CD4-positive, alpha-beta memory T cell (primary cell): ENCODE data around the gene PKD2. TPM values are rescaled to one million over a fixed set of nuclear protein-coding genes. Genes with fewer than 3 reads are reported as not detected.

Experiments used
- CTCF ChIA-PET: fragments of 350-600 bp; sonication (Branson Sonifier 250); formaldehyde crosslinking; loops from one replicate; lab custom pipeline; 2021; ENCODE audit warnings: inconsistent platforms; ENCODE audit not compliant: partially characterized antibody; lab: Charles Lee
- POLR2A ChIA-PET: fragments of 350-600 bp; sonication (Branson Sonifier 250); formaldehyde crosslinking; loops from one replicate; lab custom pipeline; 2021; ENCODE audit not compliant: partially characterized antibody; lab: Charles Lee
- DNase-seq, 5 donors: peaks; one replicate each; pipeline versions ENCODE4 v3.0.0 to v3.0.0-alpha.2; 2020 to 2022; ENCODE audit warnings: mixed read lengths in 1 of 5
- H3K27ac ChIP-seq: one replicate; pipeline ENCODE4 v1.7.0; 2013; ENCODE audit warnings: low read depth, low read length
- H3K27me3 ChIP-seq: 2 replicates; pipeline ENCODE4 v1.7.0; 2013; ENCODE audit warnings: mild to moderate bottlenecking, low read length, moderate library complexity; ENCODE audit not compliant: insufficient read depth
- H3K36me3 ChIP-seq: 2 replicates; pipeline ENCODE4 v1.7.0; 2013; ENCODE audit warnings: mild to moderate bottlenecking, low read length, moderate library complexity; ENCODE audit not compliant: insufficient read depth
- H3K4me1 ChIP-seq: 2 replicates; pipeline ENCODE4 v1.7.0; 2013; ENCODE audit warnings: mild to moderate bottlenecking, low read length, moderate library complexity; ENCODE audit not compliant: insufficient read depth
- H3K4me3 ChIP-seq, 2 donors: one replicate each; pipeline ENCODE4 v1.7.0; 2013; ENCODE audit warnings: low read length in 2 of 2, mild to moderate bottlenecking in 1 of 2
- H3K9me3 ChIP-seq, 2 donors: one replicate each; pipeline ENCODE4 v1.7.0; 2013; ENCODE audit warnings: low read length in 2 of 2, control low read depth in 1 of 2; ENCODE audit not compliant: control insufficient read depth in 1 of 2
- H3K27ac Mint-ChIP-seq, 7 donors: one replicate each; pipeline ENCODE4 v1.8.0; 2020 to 2021; ENCODE audit warnings: mixed read lengths in 7 of 7, mild to moderate bottlenecking in 6 of 7, inconsistent platforms in 3 of 7, moderate library complexity in 3 of 7
- H3K27me3 Mint-ChIP-seq, 2 donors: one replicate each; pipeline ENCODE4 v1.8.0; 2020 to 2021; ENCODE audit warnings: mixed read lengths in 2 of 2
- H3K36me3 Mint-ChIP-seq, 2 donors: one replicate each; pipeline ENCODE4 v1.8.0; 2020 to 2021; ENCODE audit warnings: mixed read lengths in 2 of 2, inconsistent platforms in 1 of 2, mild to moderate bottlenecking in 1 of 2
- H3K4me1 Mint-ChIP-seq, 4 donors: one replicate each; pipeline ENCODE4 v1.8.0; 2020 to 2021; ENCODE audit warnings: mixed read lengths in 4 of 4, mild to moderate bottlenecking in 1 of 4
- H3K4me3 Mint-ChIP-seq, 8 donors: one replicate each; pipeline ENCODE4 v1.8.0; 2020 to 2021; ENCODE audit warnings: mixed read lengths in 8 of 8, mild to moderate bottlenecking in 7 of 8, moderate library complexity in 6 of 8, inconsistent platforms in 3 of 8
- H3K9me3 Mint-ChIP-seq, 8 donors: one replicate each; pipeline ENCODE4 v1.8.0; 2020 to 2021; ENCODE audit warnings: mixed read lengths in 8 of 8, mild to moderate bottlenecking in 5 of 8, inconsistent platforms in 3 of 8, moderate library complexity in 1 of 8
- intact Hi-C: fragments of 100-400 bp; cut with micrococcal nuclease; formaldehyde crosslinking; loops from one replicate; pipeline ENCODE4 v1.15.1; 2023
- polyA plus RNA-seq, 2 donors: library from polyadenylated mRNA; unstranded; fragments of 300-500 nt; fragmentation: Illumina TruSeq; gene quantifications; one replicate each; pipeline ENCODE4 v1.2.3, GENCODE V29; 2021
- total RNA-seq, 2 experiments: library from RNA; stranded (reverse); gene quantifications; one replicate each; pipeline ENCODE4 v1.2.3, GENCODE V29; 2021

PKD2 gene
- total and polyA plus RNA-seq, 4 experiments from 2014 or later = 0.93 to 7.5 (median 6.0) TPM

GRCh38 chr4:88005076-88005475 is 2.4 kb upstream of the PKD2 start:
- POLR2A ChIA-PET = interaction anchor here (0.7 kb wide), 1 partner anchor 25 kb away, joined by 3 read pairs; no protein-coding TSS in a partner anchor
- H3K27me3 ChIP-seq = no peaks in the 10 kb centered on the region
- no peak overlapping the region for H3K4me3 ChIP-seq
- no peak overlapping the region for H3K27ac ChIP-seq
- H3K27me3 Mint-ChIP-seq = peaks cover 0 to 4% of the 10 kb centered on the region in 2 donors
- intact Hi-C loops = no loop called here
- peak overlapping the region in 1 of 8 donors; percentile 0 for H3K4me3 Mint-ChIP-seq
- no peaks in the 10 kb centered on the region for H3K9me3 ChIP-seq
- H3K4me1 Mint-ChIP-seq = peaks cover 6 to 21% (median 12%) of the 10 kb centered on the region in 4 donors
- H3K4me1 ChIP-seq = peaks cover 18% of the 10 kb centered on the region
- H3K27ac Mint-ChIP-seq = no peak overlapping the region
- no peak for DNase-seq
- H3K36me3 Mint-ChIP-seq = peaks cover 0 to 5% of the 10 kb centered on the region in 2 donors
- CTCF ChIA-PET = interaction anchor here (1.2 kb wide), 1 partner anchor 31 kb away, joined by 4 read pairs; no protein-coding TSS in a partner anchor
- H3K36me3 ChIP-seq = no peaks in the 10 kb centered on the region
- peaks cover 0 to 2% (median 0%) of the 10 kb centered on the region in 8 donors for H3K9me3 Mint-ChIP-seq

GRCh38 chr4:88005946-88006345 is 1.5 kb upstream of the PKD2 start:
- Mint-ChIP-seq H3K27me3 (peaks cover 0 to 2% of the 10 kb centered on the region in 2 donors), H3K9me3 (peaks cover 0 to 2% (median 0%) of the 10 kb centered on the region in 8 donors), H3K36me3 (peaks cover 0 to 5% of the 10 kb centered on the region in 2 donors), H3K4me3 (peak overlapping the region in 7 of 8 donors; percentile 14 to 90 (median 66)), H3K4me1 (peaks cover 13 to 28% (median 17%) of the 10 kb centered on the region in 4 donors), H3K27ac (no peak overlapping the region)
- intact Hi-C loops = no loop called here
- ChIA-PET CTCF (interaction anchor here (1.2 kb wide), 1 partner anchor 32 kb away, joined by 4 read pairs; no protein-coding TSS in a partner anchor), POLR2A (no interaction called here)
- Histone ChIP-seq H3K36me3 (no peaks in the 10 kb centered on the region), H3K4me3 (no peak overlapping the region), H3K9me3 (no peaks in the 10 kb centered on the region), H3K27ac (no peak overlapping the region), H3K27me3 (no peaks in the 10 kb centered on the region), H3K4me1 (peaks cover 18% of the 10 kb centered on the region)
- DNase-seq = no peak

GRCh38 chr4:88006956-88007303 is 505 bp upstream of the PKD2 start:
- POLR2A ChIA-PET = no interaction called here
- H3K36me3 Mint-ChIP-seq = peaks cover 0 to 5% of the 10 kb centered on the region in 2 donors
- peaks cover 13 to 30% (median 17%) of the 10 kb centered on the region in 4 donors for H3K4me1 Mint-ChIP-seq
- Histone ChIP-seq H3K4me1 (peaks cover 18% of the 10 kb centered on the region), H3K9me3 (no peaks in the 10 kb centered on the region), H3K4me3 (no peak overlapping the region), H3K27me3 (no peaks in the 10 kb centered on the region), H3K27ac (no peak overlapping the region), H3K36me3 (no peaks in the 10 kb centered on the region)
- intact Hi-C loops = no loop called here
- H3K4me3 Mint-ChIP-seq = peak overlapping the region; percentile 66 to 90 (median 86)
- no peak for DNase-seq
- peaks cover 0 to 2% of the 10 kb centered on the region in 2 donors for H3K27me3 Mint-ChIP-seq
- peak overlapping the region in 6 of 7 donors; percentile 27 to 85 (median 57) for H3K27ac Mint-ChIP-seq
- peaks cover 0 to 2% (median 0%) of the 10 kb centered on the region in 8 donors for H3K9me3 Mint-ChIP-seq
- CTCF ChIA-PET = no interaction called here

GRCh38 chr4:88008122-88008742 is 797 bp downstream of the PKD2 start:
- Mint-ChIP-seq H3K27me3 (no peaks in the 10 kb centered on the region), H3K9me3 (peaks cover 0 to 2% (median 0%) of the 10 kb centered on the region in 8 donors), H3K4me1 (peaks cover 13 to 30% (median 20%) of the 10 kb centered on the region in 4 donors), H3K27ac (peak overlapping the region in 5 of 7 donors; percentile 53 to 90 (median 84)), H3K4me3 (peak overlapping the region; percentile 90 to 98 (median 94)), H3K36me3 (peaks cover 0 to 5% of the 10 kb centered on the region in 2 donors)
- Histone ChIP-seq H3K27ac (no peak overlapping the region), H3K4me3 (peak overlapping the region in 1 of 2 donors; percentile 38), H3K27me3 (no peaks in the 10 kb centered on the region), H3K4me1 (peaks cover 18% of the 10 kb centered on the region), H3K36me3 (no peaks in the 10 kb centered on the region), H3K9me3 (no peaks in the 10 kb centered on the region)
- POLR2A ChIA-PET = interaction anchor here (1.2 kb wide), 1 partner anchor 19 kb away, joined by 3 read pairs; no protein-coding TSS in a partner anchor
- CTCF ChIA-PET = no interaction called here
- intact Hi-C loops = no loop called here
- DNase-seq = peak in 3 of 5 donors; percentile 0 to 13 (median 3)

- Histone ChIP-seq H3K27me3 (no peaks in the 10 kb centered on the region), H3K36me3 (no peaks in the 10 kb centered on the region), H3K9me3 (no peaks in the 10 kb centered on the region), H3K27ac (no peak overlapping the region), H3K4me3 (peak overlapping the region in 1 of 2 donors; percentile 38), H3K4me1 (peaks cover 18% of the 10 kb centered on the region)
- Mint-ChIP-seq H3K4me1 (peaks cover 13 to 35% (median 20%) of the 10 kb centered on the region in 4 donors), H3K9me3 (peaks cover 0 to 2% (median 0%) of the 10 kb centered on the region in 8 donors), H3K36me3 (peaks cover 0 to 5% of the 10 kb centered on the region in 2 donors), H3K4me3 (peak overlapping the region; percentile 90 to 98 (median 94)), H3K27me3 (no peaks in the 10 kb centered on the region), H3K27ac (peak overlapping the region in 4 of 7 donors; percentile 19 to 86 (median 72))
- ChIA-PET POLR2A (interaction anchor here (1.2 kb wide), 1 partner anchor 18 kb away, joined by 3 read pairs; no protein-coding TSS in a partner anchor), CTCF (interaction anchor here (0.7 to 1.8 kb wide), 3 partner anchors 22 to 206 kb away, joined by 3 to 6 read pairs (median 3); no protein-coding TSS in a partner anchor)
- DNase-seq = no peak
- intact Hi-C loops = no loop called here
Observed at GRCh38 chr4:88008743-88009171, 1.3 kb downstream of the PKD2 start.

- intact Hi-C loops = no loop called here
- POLR2A ChIA-PET = no interaction called here
- H3K36me3 ChIP-seq = no peaks in the 10 kb centered on the region
Observed at GRCh38 chr4:88009871-88010270, 2.4 kb downstream of the PKD2 start.

GRCh38 chr4:88010966-88011365 is 3.5 kb downstream of the PKD2 start:
- Histone ChIP-seq H3K27ac (no peak overlapping the region), H3K9me3 (no peaks in the 10 kb centered on the region), H3K4me3 (no peak overlapping the region), H3K36me3 (no peaks in the 10 kb centered on the region), H3K27me3 (no peaks in the 10 kb centered on the region), H3K4me1 (peaks cover 18% of the 10 kb centered on the region)
- POLR2A ChIA-PET = no interaction called here
- CTCF ChIA-PET = interaction anchor here (0.9 kb wide), 1 partner anchor 37 kb away, joined by 4 read pairs; no protein-coding TSS in a partner anchor
- Mint-ChIP-seq H3K36me3 (peaks cover 0 to 5% of the 10 kb centered on the region in 2 donors), H3K4me3 (peak overlapping the region in 2 of 8 donors; percentile 15 to 22), H3K27me3 (no peaks in the 10 kb centered on the region), H3K27ac (peak overlapping the region in 1 of 7 donors; percentile 16), H3K9me3 (peaks cover 0 to 2% (median 0%) of the 10 kb centered on the region in 8 donors), H3K4me1 (peaks cover 13 to 38% (median 21%) of the 10 kb centered on the region in 4 donors)
- intact Hi-C loops = no loop called here
- DNase-seq = no peak

More at GRCh38 chr4:88009871-88010270, 2.4 kb downstream of the PKD2 start:
- no peaks in the 10 kb centered on the region for H3K9me3 ChIP-seq
- peaks cover 18% of the 10 kb centered on the region for H3K4me1 ChIP-seq
- no peak overlapping the region for H3K4me3 Mint-ChIP-seq
- DNase-seq = no peak
- no peak overlapping the region for H3K27ac ChIP-seq
- no peak overlapping the region for H3K4me3 ChIP-seq
- no peaks in the 10 kb centered on the region for H3K27me3 Mint-ChIP-seq
- H3K9me3 Mint-ChIP-seq = peaks cover 0 to 2% (median 0%) of the 10 kb centered on the region in 8 donors
- CTCF ChIA-PET = interaction anchor here (0.8 to 1.8 kb wide), 4 partner anchors 23 to 205 kb away, joined by 3 to 6 read pairs (median 4); no protein-coding TSS in a partner anchor
- no peak overlapping the region for H3K27ac Mint-ChIP-seq
- peaks cover 13 to 38% (median 21%) of the 10 kb centered on the region in 4 donors for H3K4me1 Mint-ChIP-seq
- H3K27me3 ChIP-seq = no peaks in the 10 kb centered on the region
- peaks cover 0 to 5% of the 10 kb centered on the region in 2 donors for H3K36me3 Mint-ChIP-seq
